ENCODE results near the gene SBF2. TPM values are rescaled to one million over a fixed set of nuclear protein-coding genes. Genes with fewer than 3 reads are reported as not detected.
"Not testable (repeated sequence)": the region's sequence is repeated elsewhere in the genome, so short reads cannot be mapped to it uniquely, and the experiment has no call there.

The SBF2 gene
- total RNA-seq, 1 donor from 2014 or later: 141 TPM

GRCh38 chr11:10231803-10232202 lies 62.2 kb downstream of the SBF2 start:
- DNase-seq (ENCODE audit: low spot score); ATAC-seq; intact Hi-C loops (cut with DNase I): not testable (repeated sequence)

GRCh38 chr11:10225553-10225952 lies 68.5 kb downstream of the SBF2 start:
- DNase-seq (ENCODE audit: low spot score): no peak
- intact Hi-C loops (cut with DNase I): no loop called here
- ATAC-seq: peak; percentile 69

- ATAC-seq (no peak), DNase-seq (ENCODE audit: low spot score) (no peak)
- intact Hi-C loops (cut with DNase I): no loop called here
Observed at GRCh38 chr11:10222399-10222798, 71.6 kb downstream of the SBF2 start.

GRCh38 chr11:10221342-10221741 lies 72.7 kb downstream of the SBF2 start:
- ATAC-seq: no peak
- intact Hi-C loops (cut with DNase I): no loop called here
- no peak for DNase-seq (ENCODE audit: low spot score)

GRCh38 chr11:10211470-10211869 lies 82.5 kb downstream of the SBF2 start:
- intact Hi-C loops (cut with DNase I): loop anchor here (5.0 kb wide), 1 partner anchor 96 kb away; the partner anchor contains the start of gene ADM
- ATAC-seq (no peak), DNase-seq (ENCODE audit: low spot score) (no peak)

GRCh38 chr11:10209326-10209725 lies 84.7 kb downstream of the SBF2 start:
- intact Hi-C loops (cut with DNase I): no loop called here
- DNase-seq (ENCODE audit: low spot score) (no peak), ATAC-seq (no peak)

GRCh38 chr11:10208131-10208575 lies 85.9 kb downstream of the SBF2 start:
- peak; percentile 55 for ATAC-seq
- intact Hi-C loops (cut with DNase I): no loop called here
- DNase-seq (ENCODE audit: low spot score): no peak

- intact Hi-C loops (cut with DNase I): no loop called here
- ATAC-seq: no peak
- no peak for DNase-seq (ENCODE audit: low spot score)
Observed at GRCh38 chr11:10205928-10206327, 88.1 kb downstream of the SBF2 start.

- DNase-seq (ENCODE audit: low spot score) (no peak), ATAC-seq (no peak)
- intact Hi-C loops (cut with DNase I): no loop called here
Observed at GRCh38 chr11:10204021-10204420, 90.0 kb downstream of the SBF2 start.

GRCh38 chr11:10201343-10201742 lies 92.7 kb downstream of the SBF2 start:
- intact Hi-C loops (cut with DNase I): no loop called here

GRCh38 chr11:10197091-10197490 lies 96.9 kb downstream of the SBF2 start:
- no peak for DNase-seq (ENCODE audit: low spot score)
- ATAC-seq: no peak
- intact Hi-C loops (cut with DNase I): no loop called here

More at GRCh38 chr11:10201343-10201742, 92.7 kb downstream of the SBF2 start:
- no peak for ATAC-seq
- no peak for DNase-seq (ENCODE audit: low spot score)

- intact Hi-C loops (cut with DNase I): no loop called here
- no peak for DNase-seq (ENCODE audit: low spot score)
- ATAC-seq: no peak
Observed at GRCh38 chr11:10192036-10192435, 102.0 kb downstream of the SBF2 start.

GRCh38 chr11:10181811-10182210 lies 112.2 kb downstream of the SBF2 start:
- intact Hi-C loops (cut with DNase I): no loop called here
- ATAC-seq (no peak), DNase-seq (ENCODE audit: low spot score) (no peak)

GRCh38 chr11:10164621-10165020 lies 129.4 kb downstream of the SBF2 start:
- no peak for DNase-seq (ENCODE audit: low spot score)
- ATAC-seq: no peak
- intact Hi-C loops (cut with DNase I): no loop called here

- intact Hi-C loops (cut with DNase I): no loop called here
- DNase-seq (ENCODE audit: low spot score) (no peak), ATAC-seq (no peak)
Observed at GRCh38 chr11:10162222-10162621, 131.8 kb downstream of the SBF2 start.

GRCh38 chr11:10160350-10160749 lies 133.7 kb downstream of the SBF2 start:
- ATAC-seq: no peak
- DNase-seq (ENCODE audit: low spot score): no peak
- intact Hi-C loops (cut with DNase I): no loop called here

GRCh38 chr11:10158461-10158860 lies 135.6 kb downstream of the SBF2 start:
- DNase-seq (ENCODE audit: low spot score) (no peak), ATAC-seq (no peak)
- intact Hi-C loops (cut with DNase I): no loop called here

- DNase-seq (ENCODE audit: low spot score) (no peak), ATAC-seq (no peak)
- intact Hi-C loops (cut with DNase I): no loop called here
Observed at GRCh38 chr11:10155793-10156490, 138.1 kb downstream of the SBF2 start.

GRCh38 chr11:10150800-10151199 lies 143.2 kb downstream of the SBF2 start:
- no peak for ATAC-seq

GRCh38 chr11:10149553-10149952 lies 144.5 kb downstream of the SBF2 start:
- ATAC-seq (no peak), DNase-seq (ENCODE audit: low spot score) (no peak)
- intact Hi-C loops (cut with DNase I): no loop called here

More at GRCh38 chr11:10150800-10151199, 143.2 kb downstream of the SBF2 start:
- intact Hi-C loops (cut with DNase I): no loop called here
- DNase-seq (ENCODE audit: low spot score): no peak

GRCh38 chr11:10147195-10147594 lies 146.8 kb downstream of the SBF2 start:
- no peak for ATAC-seq
- intact Hi-C loops (cut with DNase I): no loop called here
- DNase-seq (ENCODE audit: low spot score): no peak

Measured in sciatic nerve (tissue), 2 donors.